GM12875 (cell line): ENCODE measurements around the gene TMEM9B.
"Not testable (repeated sequence)": the region's sequence is repeated elsewhere in the genome, so short reads cannot be mapped to it uniquely, and the experiment has no call there.

Experiments used
- H3K4me3 ChIP-seq: one replicate; pipeline ENCODE4 v1.5.1; 2011; ENCODE audit warnings: low read depth, low read length, control low read depth
- TF ChIP-seq, protein P1 (sequence below): IDR thresholded peaks from 2 replicates; pipeline ENCODE4 v1.5.1; 2011; ENCODE audit warnings: low read depth, mild to moderate bottlenecking, control low read depth, inconsistent platforms, low read length, moderate library complexity, borderline replicate concordance; ENCODE audit not compliant: insufficient read depth

The TMEM9B gene

DNA sequence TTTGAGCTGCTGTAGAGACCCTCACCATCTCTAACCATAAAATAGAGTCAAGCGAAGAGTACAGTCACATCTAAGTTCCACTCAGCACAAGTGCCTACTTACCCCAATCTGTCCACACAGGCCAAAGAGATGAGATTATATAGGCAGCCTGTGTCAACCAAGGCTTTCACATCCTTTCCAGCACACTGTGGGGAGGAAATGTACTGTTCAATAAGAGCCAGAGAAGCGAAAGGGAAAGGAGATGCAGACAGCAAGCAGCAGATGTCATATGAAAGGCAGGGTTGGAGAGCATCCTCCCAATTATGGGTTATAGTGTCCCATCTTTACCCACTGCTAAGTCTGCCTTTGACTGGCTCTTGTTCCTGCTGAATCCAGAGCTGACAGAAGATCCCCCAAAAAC, 23.2 kb upstream of the TMEM9B start:
- TF ChIP-seq, protein P1, sequence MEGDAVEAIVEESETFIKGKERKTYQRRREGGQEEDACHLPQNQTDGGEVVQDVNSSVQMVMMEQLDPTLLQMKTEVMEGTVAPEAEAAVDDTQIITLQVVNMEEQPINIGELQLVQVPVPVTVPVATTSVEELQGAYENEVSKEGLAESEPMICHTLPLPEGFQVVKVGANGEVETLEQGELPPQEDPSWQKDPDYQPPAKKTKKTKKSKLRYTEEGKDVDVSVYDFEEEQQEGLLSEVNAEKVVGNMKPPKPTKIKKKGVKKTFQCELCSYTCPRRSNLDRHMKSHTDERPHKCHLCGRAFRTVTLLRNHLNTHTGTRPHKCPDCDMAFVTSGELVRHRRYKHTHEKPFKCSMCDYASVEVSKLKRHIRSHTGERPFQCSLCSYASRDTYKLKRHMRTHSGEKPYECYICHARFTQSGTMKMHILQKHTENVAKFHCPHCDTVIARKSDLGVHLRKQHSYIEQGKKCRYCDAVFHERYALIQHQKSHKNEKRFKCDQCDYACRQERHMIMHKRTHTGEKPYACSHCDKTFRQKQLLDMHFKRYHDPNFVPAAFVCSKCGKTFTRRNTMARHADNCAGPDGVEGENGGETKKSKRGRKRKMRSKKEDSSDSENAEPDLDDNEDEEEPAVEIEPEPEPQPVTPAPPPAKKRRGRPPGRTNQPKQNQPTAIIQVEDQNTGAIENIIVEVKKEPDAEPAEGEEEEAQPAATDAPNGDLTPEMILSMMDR, result no peak
- H3K4me3 ChIP-seq, result no peak overlapping the region

DNA sequence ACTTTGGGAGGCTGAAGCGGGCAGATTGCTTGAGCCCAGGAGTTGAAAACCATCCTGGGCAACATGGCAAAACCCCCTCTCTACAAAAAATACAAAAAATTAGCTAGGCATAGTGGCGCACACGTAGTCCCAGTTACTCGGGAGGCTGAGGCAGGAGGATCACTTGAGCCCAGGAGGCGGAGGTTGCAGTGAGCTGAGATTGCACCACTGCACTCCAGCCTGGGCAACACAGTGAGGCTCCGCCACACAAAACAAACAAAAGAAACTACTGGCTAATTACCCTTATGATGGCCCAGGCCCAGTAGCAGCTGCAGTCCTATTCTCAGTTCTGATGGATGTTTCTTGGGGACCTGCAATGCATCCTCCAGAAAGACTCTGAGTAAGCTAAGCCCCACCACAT, 22.5 kb upstream of the TMEM9B start:
- not testable (repeated sequence) for H3K4me3 ChIP-seq

DNA sequence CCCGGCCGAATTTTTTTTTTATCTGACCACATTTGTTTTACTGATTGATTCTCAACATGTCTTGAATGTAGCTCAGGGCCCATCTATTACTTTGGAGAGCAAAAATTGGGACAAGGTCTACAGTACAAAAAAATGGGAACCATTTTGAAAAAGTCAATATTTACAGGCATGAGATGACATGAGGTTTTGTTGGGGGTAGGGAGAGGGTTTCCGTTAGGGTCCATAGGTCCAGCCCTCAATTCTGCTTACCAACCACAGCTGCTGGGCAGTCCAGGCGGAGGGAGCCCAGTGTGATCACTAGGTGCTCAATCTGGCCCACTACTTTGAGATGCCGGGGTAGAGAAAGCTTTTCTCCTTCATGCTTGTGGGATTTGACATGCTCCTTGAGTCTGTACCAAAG, 21.2 kb upstream of the TMEM9B start:
- TF ChIP-seq, protein P1, result no peak
- no peak overlapping the region for H3K4me3 ChIP-seq

DNA sequence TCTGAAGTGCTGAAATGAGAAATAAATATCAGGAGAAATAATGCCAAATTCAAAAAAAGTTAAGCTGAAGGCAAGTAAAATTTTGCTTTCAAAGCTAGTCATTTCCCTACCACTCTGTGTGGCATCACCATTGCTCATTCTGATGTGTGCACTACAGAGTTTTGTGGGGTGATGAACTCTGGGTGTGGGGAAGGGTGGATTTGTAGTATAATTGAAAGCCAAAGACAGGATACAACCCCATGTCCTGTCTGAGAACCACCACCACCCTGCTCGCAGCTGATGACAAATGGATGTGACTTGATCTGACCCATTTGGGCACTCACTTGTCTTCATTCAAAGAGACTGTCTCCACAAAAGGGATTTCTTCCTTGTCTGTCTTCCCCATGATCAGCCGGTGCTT, 19.3 kb upstream of the TMEM9B start:
- TF ChIP-seq, protein P1, result no peak
- no peak overlapping the region for H3K4me3 ChIP-seq

DNA sequence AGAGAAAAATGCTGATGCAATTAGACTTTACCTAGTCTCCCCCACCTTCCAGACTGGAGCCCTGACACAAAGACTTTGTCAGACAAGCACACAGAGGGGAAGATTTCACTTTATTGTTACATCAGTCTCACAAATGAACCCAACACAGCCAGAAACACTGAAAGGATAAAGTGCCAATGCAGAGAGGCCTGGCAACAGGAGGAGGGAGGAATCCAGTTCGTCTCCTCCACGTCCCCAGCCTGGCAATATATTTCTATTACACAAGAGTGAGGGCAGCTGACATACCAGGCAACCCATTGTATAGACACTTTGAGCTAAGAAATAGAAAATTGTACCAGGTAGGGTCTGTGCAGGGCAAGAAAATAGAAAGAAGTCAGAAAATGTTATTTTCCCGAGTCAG, 16.2 kb upstream of the TMEM9B start:
- H3K4me3 ChIP-seq, result no peak overlapping the region
- TF ChIP-seq, protein P1, result no peak

DNA sequence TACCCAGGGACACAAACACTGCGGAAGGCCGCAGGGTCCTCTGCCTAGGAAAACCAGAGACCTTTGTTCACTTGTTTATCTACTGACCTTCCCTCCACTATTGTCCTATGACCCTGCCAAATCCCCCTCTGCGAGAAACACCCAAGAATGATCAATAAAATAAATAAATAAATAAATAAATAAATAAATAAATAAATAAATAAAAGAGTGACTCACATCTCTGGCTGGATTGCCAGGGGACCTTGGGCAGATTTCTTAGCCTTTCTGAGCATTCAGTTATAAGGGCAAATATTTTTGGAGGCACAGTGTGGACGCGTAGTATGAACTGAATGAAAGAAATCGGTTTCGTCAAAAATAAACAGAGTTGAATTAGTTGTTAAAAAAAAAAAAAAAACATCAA, 15.1 kb upstream of the TMEM9B start:
- H3K4me3 ChIP-seq, result not testable (repeated sequence)

DNA sequence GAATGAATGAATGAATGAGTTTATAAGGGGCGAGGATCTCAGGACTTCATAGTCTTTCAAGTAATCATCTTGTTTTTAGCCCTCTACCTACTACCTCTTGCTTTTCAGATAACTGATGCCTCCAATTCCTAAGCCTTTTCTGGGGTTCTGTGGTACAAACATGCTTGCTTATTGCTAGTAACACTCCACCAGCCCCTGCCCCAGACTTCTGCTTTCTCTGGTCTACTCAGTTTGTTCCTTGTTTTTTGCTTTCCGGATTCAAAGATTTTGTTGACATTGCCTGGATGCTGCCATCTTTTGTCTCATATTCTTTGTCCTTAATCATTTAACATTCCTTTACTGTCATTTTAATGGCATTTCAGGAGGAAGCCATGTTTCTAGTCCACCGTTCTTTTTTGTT, 8.9 kb upstream of the TMEM9B start:
- H3K4me3 ChIP-seq, result no peak overlapping the region
- TF ChIP-seq, protein P1, result no peak

DNA sequence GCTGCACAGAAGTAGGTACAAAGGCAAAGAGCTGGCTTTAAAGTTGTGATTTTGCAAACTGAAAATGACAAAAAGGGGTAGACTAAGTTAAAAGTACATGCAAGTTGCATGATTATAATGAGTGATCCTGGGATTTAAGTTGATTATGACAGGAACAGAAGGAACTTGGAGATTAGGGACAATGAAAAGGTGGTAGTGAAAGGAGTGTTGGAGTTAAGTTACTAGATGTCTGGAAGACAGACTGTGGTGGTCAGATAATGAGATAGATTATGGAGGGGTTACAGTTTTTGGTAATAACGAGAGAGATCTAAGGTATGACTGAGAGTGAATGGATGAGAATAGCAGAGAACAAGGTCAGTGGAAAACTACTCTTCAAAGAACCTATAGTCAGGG, 7.7 kb upstream of the TMEM9B start:
- TF ChIP-seq, protein P1, result no peak
- no peak overlapping the region for H3K4me3 ChIP-seq
